AG08395 (cell line): ENCODE data around the gene IRF2BP2.
A peak's percentile ranks its signal among the peaks of the same experiment; 100 is the strongest.
"Not testable (repeated sequence)": the region's sequence is repeated elsewhere in the genome, so short reads cannot be mapped to it uniquely, and the experiment has no call there.

Source experiments
- DNase-seq: peaks from one replicate; pipeline ENCODE4 v3.0.0; 2012; ENCODE audit warnings: mixed read lengths, low spot score

IRF2BP2 gene

GRCh38 chr1:234600418-234601281, 9.3 kb downstream of the IRF2BP2 start:
- no peak for DNase-seq

- peak; percentile 75 for DNase-seq
Measured at GRCh38 chr1:234599617-234600417, 10.2 kb downstream of the IRF2BP2 start.

DNA sequence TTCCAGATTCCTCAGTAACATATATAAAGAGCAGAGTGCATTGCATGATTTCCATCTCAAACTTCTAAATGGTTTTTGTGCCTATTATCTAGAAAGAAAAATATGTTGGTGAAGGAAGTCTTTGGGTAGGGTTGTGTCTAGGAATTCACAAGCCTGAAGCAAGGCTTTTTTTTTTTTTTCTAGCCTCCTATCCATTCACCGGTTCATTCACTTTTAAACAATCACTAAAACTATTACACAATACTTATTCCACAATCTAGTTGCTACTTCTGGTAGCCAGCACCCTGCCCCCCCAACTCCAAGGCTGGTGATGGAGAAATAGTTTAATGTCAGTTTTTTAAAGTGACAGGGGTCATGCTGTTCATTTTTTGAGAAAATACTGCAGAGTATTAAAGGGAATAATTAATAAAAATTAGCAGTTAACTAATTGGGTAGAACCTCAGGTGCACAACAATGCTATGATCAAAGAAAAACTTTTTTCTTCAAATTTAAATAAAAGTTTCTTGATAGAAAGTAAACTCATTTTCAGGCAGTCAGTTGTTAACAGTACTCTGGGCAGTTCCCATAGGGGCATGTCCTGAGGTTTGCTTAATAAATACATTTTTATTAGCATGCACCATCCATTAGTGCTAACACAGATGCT, 10.9 kb downstream of the IRF2BP2 start:
- no peak for DNase-seq

- no peak for DNase-seq
Measured at GRCh38 chr1:234597894-234598293, 12.1 kb downstream of the IRF2BP2 start.

DNA sequence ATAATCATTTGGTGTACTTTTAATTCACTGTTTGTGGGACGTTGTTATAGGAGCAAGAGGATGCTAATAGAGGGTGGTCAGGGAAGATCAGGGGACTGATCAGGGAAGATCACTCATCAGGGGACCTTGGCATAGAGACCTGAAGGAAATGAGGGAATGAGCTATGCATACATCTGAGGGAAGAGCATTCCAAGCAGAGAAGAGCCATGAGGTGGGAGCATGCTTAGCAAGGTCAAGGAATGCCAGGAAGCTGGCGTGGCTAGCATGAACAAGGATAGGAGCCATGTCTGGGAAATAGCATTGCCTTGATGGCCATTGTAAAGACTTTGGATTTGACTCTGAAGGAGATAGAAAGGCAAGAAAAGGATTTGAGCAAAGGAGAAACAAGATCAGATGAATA, 14.1 kb downstream of the IRF2BP2 start:
- no peak for DNase-seq

DNA sequence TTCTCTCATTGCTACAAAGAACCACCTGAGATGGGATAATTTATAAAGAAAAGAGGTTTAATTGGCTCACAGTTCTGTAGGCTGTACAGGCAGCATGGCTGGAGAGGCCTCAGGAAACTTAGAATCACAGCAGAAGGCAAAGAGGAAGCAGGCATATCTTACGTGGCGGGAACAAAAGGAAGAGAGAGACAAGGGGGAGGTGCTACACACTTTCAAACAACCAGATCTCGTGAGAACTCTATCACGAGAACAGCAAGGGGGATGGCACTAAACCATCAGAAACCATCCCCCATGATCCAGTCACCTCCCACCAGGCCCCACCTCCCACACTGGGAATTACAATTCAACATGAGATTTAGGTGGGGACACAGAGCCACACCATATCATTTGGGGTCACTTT, 15.4 kb downstream of the IRF2BP2 start:
- DNase-seq = not testable (repeated sequence)

GRCh38 chr1:234593771-234594504, 16.0 kb downstream of the IRF2BP2 start:
- no peak for DNase-seq

DNA sequence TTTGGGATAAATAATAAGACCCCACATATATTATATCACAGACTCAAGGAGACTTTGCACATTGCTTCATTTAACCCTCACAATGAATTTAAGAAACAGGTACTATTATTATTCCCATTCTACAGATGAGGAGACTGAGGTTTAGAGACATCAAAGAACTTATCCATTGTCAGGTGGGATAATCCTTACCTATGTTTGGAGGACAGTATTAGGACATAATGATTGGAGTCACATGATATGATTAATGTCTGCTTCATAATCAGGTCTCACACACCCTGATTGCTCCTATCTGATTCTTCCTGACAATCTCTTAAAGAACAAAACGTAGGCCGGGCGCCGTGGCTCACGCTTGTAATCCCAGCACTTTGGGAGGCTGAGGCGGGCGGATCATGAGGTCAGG, 16.9 kb downstream of the IRF2BP2 start:
- no peak for DNase-seq

GRCh38 chr1:234592240-234592639, 17.7 kb downstream of the IRF2BP2 start:
- DNase-seq = no peak

DNA sequence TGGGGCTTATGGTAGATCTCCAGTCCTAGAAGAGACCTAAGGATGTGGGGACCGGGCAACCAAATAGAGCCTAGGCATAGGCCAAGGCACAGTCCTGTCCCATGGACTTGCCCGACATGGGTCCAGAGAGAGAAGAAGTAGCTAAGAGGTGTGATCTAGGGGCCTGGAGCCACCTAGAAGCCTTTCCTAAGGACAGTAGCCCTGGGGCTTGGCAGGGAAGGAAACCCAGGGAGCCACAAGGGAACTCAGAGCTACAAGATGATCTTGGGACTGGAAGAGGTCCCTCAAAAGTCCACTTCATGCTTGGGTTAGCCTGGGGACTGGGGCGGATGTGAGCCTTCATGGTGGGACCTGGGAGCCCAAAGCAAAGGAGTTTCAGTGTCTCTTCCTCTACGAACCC, 18.8 kb downstream of the IRF2BP2 start:
- DNase-seq = no peak

- DNase-seq = peak; percentile 67
Measured at GRCh38 chr1:234589854-234590620, 19.9 kb downstream of the IRF2BP2 start.

DNA sequence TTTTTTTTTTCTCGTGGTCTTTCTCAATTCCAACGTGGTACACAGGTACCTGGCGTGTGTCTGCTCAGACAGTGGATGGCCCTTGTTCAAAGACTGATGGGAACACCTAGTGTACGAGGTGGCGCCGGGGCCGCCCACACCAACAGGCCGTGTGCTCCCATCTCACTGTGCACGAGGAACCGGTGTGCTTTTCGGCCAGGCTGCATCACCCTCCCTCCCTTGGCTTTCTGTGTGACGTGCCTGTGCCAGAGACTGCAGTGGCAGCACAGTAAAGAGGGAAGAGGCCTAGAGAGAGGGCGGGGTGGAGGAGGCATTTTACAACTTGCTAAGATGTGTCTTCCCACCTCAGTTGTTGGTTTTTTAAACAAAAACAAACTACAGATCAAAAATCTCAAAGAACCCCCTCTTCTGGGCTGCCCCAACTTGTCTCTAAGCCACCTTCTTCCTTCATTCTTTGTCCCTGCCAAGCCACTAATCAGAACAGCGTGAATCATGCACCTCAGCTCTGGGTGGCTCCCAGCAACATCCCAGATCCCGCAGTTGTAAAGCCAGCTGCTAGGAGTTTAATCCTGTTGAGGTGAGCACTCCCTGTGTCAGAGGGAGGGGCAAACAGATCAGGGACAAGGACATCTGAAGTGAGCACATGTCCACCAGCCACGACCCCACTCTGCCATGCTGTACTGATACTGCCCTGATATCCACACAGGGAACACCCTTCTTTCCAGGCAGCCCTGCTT, 20.7 kb downstream of the IRF2BP2 start:
- peak; percentile 49 for DNase-seq

DNA sequence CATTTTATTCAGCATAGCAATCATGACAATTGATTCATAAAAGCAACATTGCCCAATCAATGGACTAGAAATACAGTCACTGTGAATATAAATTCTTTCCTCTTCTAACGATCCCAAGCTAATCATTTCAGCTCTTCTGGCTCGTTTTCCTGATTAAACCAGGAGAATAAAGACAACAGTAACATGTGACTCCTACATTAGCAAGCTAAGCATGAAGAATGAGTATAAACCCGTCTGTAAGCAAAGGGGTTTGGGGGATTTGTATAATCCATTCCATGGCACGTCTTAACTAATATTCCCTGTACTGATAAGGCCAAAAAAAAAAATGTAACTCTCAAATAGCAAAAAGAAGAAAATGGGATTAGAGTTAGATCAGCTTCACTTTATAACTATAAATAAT, 21.6 kb downstream of the IRF2BP2 start:
- no peak for DNase-seq

GRCh38 chr1:234586892-234587485, 23.0 kb downstream of the IRF2BP2 start:
- no peak for DNase-seq

DNA sequence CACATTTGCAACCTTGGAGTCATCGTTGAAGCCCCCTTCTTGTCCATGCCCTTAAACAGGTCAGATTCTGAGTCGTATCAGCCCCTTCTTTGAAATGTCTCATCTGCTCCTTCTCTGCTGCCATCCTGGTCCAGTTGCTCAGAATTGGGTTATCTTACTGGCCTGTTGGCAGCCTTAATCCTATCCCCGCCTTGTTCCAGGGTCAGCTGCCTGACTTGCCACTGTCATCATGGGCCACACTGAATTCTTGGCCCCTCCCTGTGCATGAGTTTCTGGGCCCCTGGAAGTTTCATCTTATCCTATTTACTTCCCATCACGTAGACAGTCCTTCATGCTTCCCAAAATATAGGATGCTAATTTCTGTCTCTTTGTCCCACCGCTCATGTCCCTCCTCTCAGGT, 23.7 kb downstream of the IRF2BP2 start:
- no peak for DNase-seq

- DNase-seq = peak; percentile 79
Measured at GRCh38 chr1:234585330-234586055, 24.5 kb downstream of the IRF2BP2 start.

DNA sequence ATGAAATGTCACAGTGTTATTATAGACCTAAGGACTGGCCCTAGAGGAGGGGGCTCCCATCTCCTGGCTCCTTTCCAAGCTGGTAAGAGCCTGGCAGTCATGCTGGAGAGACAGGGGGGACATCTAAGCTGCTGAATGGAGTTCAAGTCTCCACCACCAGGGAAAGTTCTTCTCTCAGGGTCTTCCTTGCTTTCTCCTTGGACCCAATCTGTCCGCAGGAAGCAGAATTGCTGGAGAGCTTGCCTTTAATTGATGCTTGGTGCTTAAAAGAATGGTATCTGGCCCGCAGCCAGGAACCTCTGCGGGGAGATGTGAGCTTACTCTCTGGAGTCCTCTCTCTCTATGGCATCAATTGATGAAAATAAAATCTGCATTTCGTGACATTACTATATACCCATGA, 25.1 kb downstream of the IRF2BP2 start:
- DNase-seq = peak; percentile 18

DNA sequence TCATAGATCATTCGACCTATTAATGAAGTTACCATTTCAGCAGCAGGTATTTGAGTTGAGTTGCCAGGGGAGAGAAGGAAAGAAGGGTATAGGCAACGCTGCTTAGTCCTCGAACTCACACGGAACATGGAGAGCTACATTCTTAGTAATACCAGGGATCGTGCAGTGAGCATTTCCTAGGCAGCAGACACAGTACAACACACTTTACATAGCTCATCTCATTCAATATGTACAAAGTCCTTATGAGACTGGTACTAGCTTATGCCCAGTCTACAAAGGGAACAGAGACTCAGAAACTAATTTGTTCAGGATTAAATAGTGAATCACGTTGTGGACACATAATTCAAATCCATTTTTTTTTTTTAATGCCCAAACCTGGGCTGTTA, 25.6 kb downstream of the IRF2BP2 start:
- no peak for DNase-seq

DNA sequence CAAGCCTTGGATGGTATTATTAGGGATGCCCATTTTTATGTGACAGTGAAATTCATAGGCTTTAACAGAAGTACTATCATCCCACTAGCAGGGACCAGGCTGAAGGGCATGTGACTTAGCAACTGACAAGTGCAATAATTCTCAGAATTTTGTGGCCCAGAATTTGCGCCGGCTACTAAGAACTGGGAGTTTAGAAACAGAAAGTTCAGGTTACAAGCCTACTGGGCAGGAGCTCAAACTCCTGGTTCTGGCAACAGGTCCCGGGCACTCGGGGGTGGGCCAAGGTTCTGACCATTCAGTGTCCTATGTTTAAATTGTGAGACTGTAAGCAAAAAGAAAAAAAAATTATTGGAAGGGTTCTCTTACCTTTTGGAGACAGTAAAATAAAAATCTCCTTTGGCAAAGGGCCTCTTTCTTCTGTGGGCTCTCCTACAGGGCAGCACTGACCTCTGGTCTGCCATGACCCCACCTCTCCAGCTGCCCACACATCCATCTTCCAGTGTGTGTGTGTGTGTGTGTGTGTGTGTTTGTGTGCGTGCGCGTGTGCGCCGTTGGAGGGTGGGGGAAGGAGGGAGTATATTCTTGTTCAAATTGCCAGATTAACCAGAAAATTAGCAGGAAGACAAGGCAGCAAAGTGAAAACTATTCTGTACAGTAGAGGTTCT, 26.1 kb downstream of the IRF2BP2 start:
- DNase-seq = no peak
